ENCODE measurements around the gene STK31.

GRCh38 chr7:23717788-23718187, 7.8 kb downstream of the STK31 start:
- TF ChIP-seq CTCF (IDR thresholded peaks at IDR 0.05): no peak
- no peak for TF ChIP-seq POLR2A (IDR thresholded peaks at IDR 0.05)
- TF ChIP-seq POLR2AphosphoS5 (IDR thresholded peaks at IDR 0.05): no peak
